Measurements from ENCODE around the gene RPH3AL.

Gene RPH3AL

DNA sequence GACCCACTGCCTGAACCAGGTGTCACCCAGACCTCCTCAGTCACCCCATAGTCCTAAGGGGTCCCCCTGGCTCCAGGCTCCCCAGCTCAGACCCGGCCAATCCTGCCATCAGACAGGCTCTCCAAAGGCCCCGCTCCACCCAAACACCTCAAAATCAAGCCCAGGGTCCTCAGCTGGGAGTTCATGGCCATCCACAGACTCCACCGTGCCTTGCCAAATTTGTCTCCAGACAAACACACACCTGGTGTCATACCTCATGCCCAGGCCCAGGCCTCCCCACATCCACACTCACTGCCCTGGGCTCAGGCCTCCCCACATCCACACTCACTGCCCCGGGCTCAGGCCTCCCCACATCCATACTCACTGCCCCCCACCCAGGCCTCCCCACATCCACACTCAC, 12.5 kb downstream of the RPH3AL start:
- Histone ChIP-seq H3K36me3 (ENCODE audit: insufficient read depth, low read length) (no peaks in the 10 kb centered on the region), H2AFZ (ENCODE audit: low read length, unreplicated experiment) (no peak overlapping the region), H3K27ac (ENCODE audit: low read depth, low read length) (no peak overlapping the region), H3K79me2 (ENCODE audit: control insufficient read depth, insufficient read depth, low read length, unreplicated experiment) (no peaks in the 10 kb centered on the region), H3K27me3 (ENCODE audit: insufficient read depth, low read length) (no peaks in the 10 kb centered on the region; the same call in 1 of the 2 replicates), H3K4me3 (ENCODE audit: low read depth, low read length) (no peak overlapping the region), H3K4me1 (ENCODE audit: control insufficient read depth, insufficient read depth, low read length, unreplicated experiment) (no peaks in the 10 kb centered on the region)

- Histone ChIP-seq H3K36me3 (ENCODE audit: insufficient read depth, low read length) (no peaks in the 10 kb centered on the region), H3K4me3 (ENCODE audit: low read depth, low read length) (no peak overlapping the region), H3K27ac (ENCODE audit: low read depth, low read length) (no peak overlapping the region)
These were observed 13.2 kb downstream of the RPH3AL start for GRCh38 chr17:339193-340061.

GRCh38 chr17:338442-339192, 14.0 kb downstream of the RPH3AL start:
- Histone ChIP-seq H3K36me3 (ENCODE audit: insufficient read depth, low read length) (no peaks in the 10 kb centered on the region), H3K4me1 (ENCODE audit: control insufficient read depth, insufficient read depth, low read length, unreplicated experiment) (no peaks in the 10 kb centered on the region), H2AFZ (ENCODE audit: low read length, unreplicated experiment) (no peak overlapping the region), H3K4me3 (ENCODE audit: low read depth, low read length) (no peak overlapping the region), H3K27ac (ENCODE audit: low read depth, low read length) (no peak overlapping the region), H3K27me3 (ENCODE audit: insufficient read depth, low read length) (peaks cover 4% of the 10 kb centered on the region; the same call in 1 of the 2 replicates), H3K79me2 (ENCODE audit: control insufficient read depth, insufficient read depth, low read length, unreplicated experiment) (no peaks in the 10 kb centered on the region)

More at GRCh38 chr17:339193-340061, 13.2 kb downstream of the RPH3AL start:
- Histone ChIP-seq H3K79me2 (ENCODE audit: control insufficient read depth, insufficient read depth, low read length, unreplicated experiment) (no peaks in the 10 kb centered on the region), H2AFZ (ENCODE audit: low read length, unreplicated experiment) (no peak overlapping the region), H3K4me1 (ENCODE audit: control insufficient read depth, insufficient read depth, low read length, unreplicated experiment) (no peaks in the 10 kb centered on the region), H3K27me3 (ENCODE audit: insufficient read depth, low read length) (no peaks in the 10 kb centered on the region; the same call in 1 of the 2 replicates)

GRCh38 chr17:337866-338265, 14.7 kb downstream of the RPH3AL start:
- Histone ChIP-seq H3K4me1 (ENCODE audit: control insufficient read depth, insufficient read depth, low read length, unreplicated experiment) (peaks cover under 1% of the 10 kb centered on the region), H2AFZ (ENCODE audit: low read length, unreplicated experiment) (no peak overlapping the region), H3K36me3 (ENCODE audit: insufficient read depth, low read length) (no peaks in the 10 kb centered on the region), H3K27me3 (ENCODE audit: insufficient read depth, low read length) (peaks cover 4% of the 10 kb centered on the region; the same call in 1 of the 2 replicates), H3K4me3 (ENCODE audit: low read depth, low read length) (no peak overlapping the region), H3K79me2 (ENCODE audit: control insufficient read depth, insufficient read depth, low read length, unreplicated experiment) (no peaks in the 10 kb centered on the region), H3K27ac (ENCODE audit: low read depth, low read length) (no peak overlapping the region)

DNA sequence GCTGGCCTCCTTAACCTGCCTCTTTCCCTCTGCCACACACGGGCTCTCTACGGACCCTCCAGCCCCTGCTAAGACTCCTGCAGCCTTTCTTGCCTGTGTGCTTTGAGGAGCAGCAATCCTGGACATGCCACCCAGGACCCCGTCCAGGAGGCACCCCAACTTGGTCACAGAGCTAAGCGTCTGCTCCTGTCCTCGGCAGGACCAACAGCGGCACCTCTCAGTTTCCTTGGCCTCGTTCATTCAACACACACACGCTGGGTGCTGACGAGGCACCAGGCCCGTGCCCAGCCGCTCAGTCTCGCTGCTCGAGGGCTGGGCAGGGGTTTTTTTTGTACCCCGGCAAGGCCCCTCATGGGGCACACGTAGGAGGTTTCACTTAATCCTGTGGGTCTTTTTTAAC, 15.2 kb downstream of the RPH3AL start:
- Histone ChIP-seq H3K79me2 (ENCODE audit: control insufficient read depth, insufficient read depth, low read length, unreplicated experiment) (no peaks in the 10 kb centered on the region), H2AFZ (ENCODE audit: low read length, unreplicated experiment) (no peak overlapping the region), H3K4me3 (ENCODE audit: low read depth, low read length) (no peak overlapping the region), H3K4me1 (ENCODE audit: control insufficient read depth, insufficient read depth, low read length, unreplicated experiment) (peaks cover 4% of the 10 kb centered on the region), H3K27ac (ENCODE audit: low read depth, low read length) (no peak overlapping the region), H3K27me3 (ENCODE audit: insufficient read depth, low read length) (peaks cover 4% of the 10 kb centered on the region; the same call in 1 of the 2 replicates), H3K36me3 (ENCODE audit: insufficient read depth, low read length) (no peaks in the 10 kb centered on the region)

DNA sequence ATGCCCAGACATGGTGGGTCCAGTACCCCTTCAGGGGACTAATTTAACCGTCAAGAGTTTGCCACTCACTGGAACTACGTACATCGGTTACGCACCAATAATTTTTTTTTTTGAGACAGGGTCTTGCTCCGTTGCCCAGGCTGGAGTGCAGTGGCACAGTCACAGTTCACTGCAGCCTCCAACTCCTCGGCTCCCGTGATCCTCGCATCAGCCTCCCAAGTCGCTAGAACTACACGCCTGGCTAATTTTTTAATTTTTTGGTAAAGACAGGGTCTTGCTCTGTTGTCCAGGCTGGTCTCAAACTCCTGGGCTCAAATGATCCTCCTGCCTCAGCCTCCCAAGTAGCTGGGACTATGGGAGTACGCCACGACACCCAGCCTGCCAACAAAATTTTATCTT, 15.6 kb downstream of the RPH3AL start:
- peaks cover 4% of the 10 kb centered on the region for H3K4me1 ChIP-seq (ENCODE audit: control insufficient read depth, insufficient read depth, low read length, unreplicated experiment)
- no peak overlapping the region for H2AFZ ChIP-seq (ENCODE audit: low read length, unreplicated experiment)

DNA sequence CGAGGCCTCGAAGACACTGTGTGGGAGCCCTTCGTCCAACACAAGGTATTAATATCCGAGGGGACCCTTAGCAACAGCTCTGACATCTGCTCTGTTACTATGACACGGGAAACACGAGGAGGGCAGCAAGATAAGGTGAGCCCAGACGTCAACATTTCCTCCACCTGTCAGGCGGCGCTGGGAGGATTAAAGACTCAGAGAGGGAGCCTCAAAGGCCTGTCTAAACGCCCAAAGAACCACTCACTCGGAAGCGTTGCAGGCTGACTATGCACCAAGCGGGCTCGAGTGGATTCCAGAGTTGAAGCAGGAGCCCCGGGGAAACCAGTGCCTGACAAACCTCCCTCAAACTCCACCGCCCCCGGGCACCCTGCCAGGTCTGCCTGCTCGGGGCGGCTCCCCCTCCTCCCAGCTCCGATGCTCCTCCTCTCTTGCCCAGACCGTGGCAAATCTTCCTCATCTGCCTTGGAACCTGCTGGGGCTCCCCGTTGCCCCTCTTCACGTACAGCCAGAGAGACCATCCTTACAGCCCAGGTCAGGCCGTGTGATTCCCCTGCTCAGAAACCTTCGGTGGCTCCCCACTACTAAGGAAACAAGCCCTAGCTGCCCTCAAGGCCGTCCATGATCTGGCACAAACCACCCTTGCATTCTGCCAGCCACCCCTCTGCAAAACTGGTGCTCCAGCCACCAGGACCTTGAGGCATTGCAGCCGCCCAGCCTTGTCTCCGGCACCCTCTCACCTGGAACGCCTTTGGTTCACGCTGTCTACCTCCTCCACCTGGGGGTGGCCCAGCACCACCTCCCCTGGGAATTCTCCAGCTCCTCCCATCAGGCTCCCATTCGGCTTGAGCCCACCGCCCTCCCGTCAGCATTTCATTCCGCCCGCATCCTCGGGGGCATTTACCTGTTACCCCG, 16.2 kb downstream of the RPH3AL start:
- H3K79me2 ChIP-seq (ENCODE audit: control insufficient read depth, insufficient read depth, low read length, unreplicated experiment) = no peaks in the 10 kb centered on the region
- no peaks in the 10 kb centered on the region for H3K36me3 ChIP-seq (ENCODE audit: insufficient read depth, low read length)
- no peak overlapping the region for H2AFZ ChIP-seq (ENCODE audit: low read length, unreplicated experiment)
- no peak overlapping the region for H3K4me3 ChIP-seq (ENCODE audit: low read depth, low read length)
- H3K4me1 ChIP-seq (ENCODE audit: control insufficient read depth, insufficient read depth, low read length, unreplicated experiment) = peaks cover 4% of the 10 kb centered on the region
- H3K27ac ChIP-seq (ENCODE audit: low read depth, low read length) = no peak overlapping the region
- peaks cover 4% of the 10 kb centered on the region; the same call in 1 of the 2 replicates for H3K27me3 ChIP-seq (ENCODE audit: insufficient read depth, low read length)

More for the DNA sequence above, 15.6 kb downstream of the RPH3AL start:
- no peak overlapping the region for H3K27ac ChIP-seq (ENCODE audit: low read depth, low read length)
- no peak overlapping the region for H3K4me3 ChIP-seq (ENCODE audit: low read depth, low read length)
- H3K27me3 ChIP-seq (ENCODE audit: insufficient read depth, low read length) = peaks cover 4% of the 10 kb centered on the region; the same call in 1 of the 2 replicates
- no peaks in the 10 kb centered on the region for H3K79me2 ChIP-seq (ENCODE audit: control insufficient read depth, insufficient read depth, low read length, unreplicated experiment)
- H3K36me3 ChIP-seq (ENCODE audit: insufficient read depth, low read length) = no peaks in the 10 kb centered on the region

DNA sequence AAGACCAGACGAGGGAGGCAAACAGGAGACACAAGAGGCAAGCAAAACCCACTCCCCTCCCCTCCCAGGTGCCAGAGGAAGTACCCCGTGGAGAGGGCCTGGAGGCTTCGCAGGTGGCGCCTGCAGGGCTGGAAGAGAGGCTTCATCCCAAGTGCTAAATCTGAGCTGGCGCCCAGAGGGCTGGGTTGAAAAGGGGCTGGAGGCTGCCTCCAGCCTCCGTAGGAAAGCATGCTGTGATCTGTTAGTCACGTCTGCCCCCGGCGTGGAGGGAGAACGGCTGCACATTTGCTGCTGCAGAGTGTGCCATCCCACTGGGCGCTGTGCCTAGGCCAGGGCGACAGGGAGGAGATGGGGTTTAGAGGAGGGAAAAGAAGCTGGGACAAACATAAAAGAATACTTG, 16.9 kb downstream of the RPH3AL start:
- Histone ChIP-seq H3K27ac (ENCODE audit: low read depth, low read length) (no peak overlapping the region), H3K36me3 (ENCODE audit: insufficient read depth, low read length) (no peaks in the 10 kb centered on the region), H3K27me3 (ENCODE audit: insufficient read depth, low read length) (peaks cover 4% of the 10 kb centered on the region; the same call in 1 of the 2 replicates), H3K79me2 (ENCODE audit: control insufficient read depth, insufficient read depth, low read length, unreplicated experiment) (no peaks in the 10 kb centered on the region), H3K4me1 (ENCODE audit: control insufficient read depth, insufficient read depth, low read length, unreplicated experiment) (peaks cover 4% of the 10 kb centered on the region), H3K4me3 (ENCODE audit: low read depth, low read length) (no peak overlapping the region), H2AFZ (ENCODE audit: low read length, unreplicated experiment) (no peak overlapping the region)

- no peak overlapping the region for H3K4me3 ChIP-seq (ENCODE audit: low read depth, low read length)
- no peaks in the 10 kb centered on the region for H3K36me3 ChIP-seq (ENCODE audit: insufficient read depth, low read length)
- H3K79me2 ChIP-seq (ENCODE audit: control insufficient read depth, insufficient read depth, low read length, unreplicated experiment) = no peaks in the 10 kb centered on the region
- H3K4me1 ChIP-seq (ENCODE audit: control insufficient read depth, insufficient read depth, low read length, unreplicated experiment) = peaks cover 4% of the 10 kb centered on the region
- H3K27me3 ChIP-seq (ENCODE audit: insufficient read depth, low read length) = peaks cover 4% of the 10 kb centered on the region; the same call in 1 of the 2 replicates
- H2AFZ ChIP-seq (ENCODE audit: low read length, unreplicated experiment) = no peak overlapping the region
- no peak overlapping the region for H3K27ac ChIP-seq (ENCODE audit: low read depth, low read length)
These were observed 17.6 kb downstream of the RPH3AL start for GRCh38 chr17:334974-335481.

Data from ACC112 (cell line).